PC-3 (cell line): ENCODE results near the gene ITGB3. TPM values are rescaled to one million over a fixed set of nuclear protein-coding genes. Genes with fewer than 3 reads are reported as not detected.

Experiments
- ATAC-seq: fragments of 200-7000 bp; cut with Tn5 transposase; 2 replicates; pipeline ENCODE4 v1.9.1; 2020; ENCODE audit warnings: mild to moderate bottlenecking, moderate library complexity
- BruUV-seq: library from RNA; stranded (reverse); fragments of 400-500 nt; replicated peaks from 2 replicates; lab custom pipeline; 2021; lab: Mats Ljungman, UMichigan
- CTCF ChIA-PET: fragments of 300-600 bp; sonication (Branson Sonifier 250); formaldehyde crosslinking; loops from one replicate; lab custom pipeline; 2022; ENCODE audit warnings: antibody characterized with exemption; lab: Charles Lee
- POLR2A ChIA-PET: fragments of 300-600 bp; sonication (Branson Sonifier 250); formaldehyde crosslinking; loops from one replicate; lab custom pipeline; 2022; ENCODE audit warnings: antibody characterized with exemption; ENCODE audit not compliant: unreplicated experiment; lab: Charles Lee
- DNase-seq: peaks from one replicate; pipeline ENCODE4 v3.0.0-alpha.2; 2015
- H2AFZ ChIP-seq: fragments of 300-600 bp; sonication (generic); 2 replicates; pipeline ENCODE4 v1.6.0; 2016; ENCODE audit warnings: antibody characterized with exemption, low read length
- H3F3A ChIP-seq: fragments of 300-600 bp; sonication (generic); one replicate; pipeline ENCODE4 v1.6.0; 2017; ENCODE audit warnings: antibody characterized with exemption, low read length, control low read depth, mild to moderate bottlenecking; ENCODE audit not compliant: unreplicated experiment
- H3K27ac ChIP-seq: fragments of 300-600 bp; sonication (generic); 2 replicates; pipeline ENCODE4 v1.5.1; 2016; ENCODE audit warnings: mild to moderate bottlenecking, low read length
- H3K27me3 ChIP-seq: fragments of 300-600 bp; sonication (generic); 2 replicates; pipeline ENCODE4 v1.6.1; 2016; ENCODE audit warnings: low read length, mixed read lengths
- H3K36me3 ChIP-seq: fragments of 300-600 bp; sonication (generic); 2 replicates; pipeline ENCODE4 v1.6.1; 2016; ENCODE audit warnings: low read depth, mixed run types, low read length, mixed read lengths
- H3K4me1 ChIP-seq: fragments of 300-600 bp; sonication (generic); 2 replicates; pipeline ENCODE4 v1.5.1; 2016; ENCODE audit warnings: low read length; ENCODE audit not compliant: insufficient read depth
- H3K4me2 ChIP-seq: fragments of 300-600 bp; sonication (generic); 2 replicates; pipeline ENCODE4 v1.6.0; 2016; ENCODE audit warnings: low read length
- H3K4me3 ChIP-seq: fragments of 300-600 bp; sonication (generic); 2 replicates; pipeline ENCODE4 v1.5.1; 2016; ENCODE audit warnings: mild to moderate bottlenecking, low read length, mixed read lengths
- H3K79me2 ChIP-seq: fragments of 300-600 bp; sonication (generic); 2 replicates; pipeline ENCODE4 v1.6.1; 2017; ENCODE audit warnings: low read length, mixed read lengths
- H3K9ac ChIP-seq: fragments of 300-600 bp; sonication (generic); 2 replicates; pipeline ENCODE4 v1.6.0; 2016; ENCODE audit warnings: mild to moderate bottlenecking, low read length
- H3K9me2 ChIP-seq: fragments of 300-600 bp; sonication (generic); replicated peaks from 2 replicates; pipeline ENCODE4 v1.6.1; 2016; ENCODE audit warnings: mixed run types, low read length, mixed read lengths
- H3K9me3 ChIP-seq: fragments of 300-600 bp; sonication (generic); 2 replicates; pipeline ENCODE4 v1.6.1; 2016; ENCODE audit warnings: low read length, mixed read lengths
- H4K20me1 ChIP-seq: fragments of 300-600 bp; sonication (generic); 2 replicates; pipeline ENCODE4 v1.6.1; 2016; ENCODE audit warnings: low read length, mixed read lengths
- EZH2 ChIP-seq: fragments of 300-600 bp; sonication (generic); IDR thresholded peaks from one replicate; pipeline ENCODE4 v1.6.1; 2017; ENCODE audit warnings: antibody characterized with exemption, mild to moderate bottlenecking, low read length; ENCODE audit not compliant: unreplicated experiment
- EZH2phosphoT487 ChIP-seq: fragments of 300-600 bp; sonication (generic); IDR thresholded peaks from 2 replicates; pipeline ENCODE4 v1.6.1; 2018; ENCODE audit warnings: mild to moderate bottlenecking, antibody characterized with exemption, low read length, borderline replicate concordance
- intact Hi-C: fragments of 100-400 bp; cut with micrococcal nuclease; formaldehyde crosslinking; loops from 2 replicates; pipeline ENCODE4 v1.9.0; 2023
- total RNA-seq: library from RNA; depleted of rRNA; stranded (reverse); fragments of >200 nt; gene quantifications from 2 replicates; pipeline ENCODE4 v1.2.3, GENCODE V29; 2014
- TF ChIP-seq, protein P1 (sequence below): fragments of 300-600 bp; sonication (generic); conservative IDR thresholded peaks from 2 replicates; pipeline ENCODE4 v1.5.1; 2017; ENCODE audit warnings: antibody characterized with exemption, low read depth, mild to moderate bottlenecking, low read length

The ITGB3 gene
- total RNA-seq, 1 experiment from 2014 or later, result 0.36 TPM

DNA sequence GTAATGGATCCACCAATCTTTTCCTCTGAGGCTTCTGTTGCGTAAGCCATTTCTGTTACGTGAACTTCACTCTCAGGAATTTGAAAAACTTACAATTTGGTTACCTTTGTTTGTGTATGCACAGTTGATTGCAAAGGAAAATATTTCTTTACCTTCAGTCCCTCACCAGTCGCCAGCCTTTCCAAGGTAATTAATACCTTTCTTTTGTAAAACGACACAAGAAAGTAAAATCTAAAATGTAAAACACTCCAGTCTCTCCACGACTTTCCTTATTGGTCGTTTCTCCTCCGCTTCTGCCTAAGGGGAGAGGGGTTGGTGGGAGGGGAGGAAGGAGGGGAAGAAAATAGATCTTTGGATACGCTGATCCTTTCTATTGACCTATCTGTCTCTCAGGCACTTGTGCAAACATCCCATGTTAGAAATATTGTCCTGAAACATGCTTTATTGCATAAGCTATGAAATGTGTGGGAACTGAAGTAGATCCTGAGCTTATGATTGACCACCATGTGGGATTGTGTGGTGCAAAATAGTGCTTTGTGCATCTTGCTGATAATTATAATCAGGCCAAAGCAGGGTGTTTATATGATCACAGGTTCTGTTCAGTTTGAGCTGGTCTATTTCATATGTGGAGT is 37.7 kb downstream of the ITGB3 start:
- no peak overlapping the region for H3K27ac ChIP-seq
- ChIA-PET CTCF (no interaction called here), POLR2A (no interaction called here)
- no peaks in the 10 kb centered on the region for H3K27me3 ChIP-seq
- intact Hi-C loops, result no loop called here
- H3K4me2 ChIP-seq, result no peak overlapping the region
- TF ChIP-seq, protein P1, sequence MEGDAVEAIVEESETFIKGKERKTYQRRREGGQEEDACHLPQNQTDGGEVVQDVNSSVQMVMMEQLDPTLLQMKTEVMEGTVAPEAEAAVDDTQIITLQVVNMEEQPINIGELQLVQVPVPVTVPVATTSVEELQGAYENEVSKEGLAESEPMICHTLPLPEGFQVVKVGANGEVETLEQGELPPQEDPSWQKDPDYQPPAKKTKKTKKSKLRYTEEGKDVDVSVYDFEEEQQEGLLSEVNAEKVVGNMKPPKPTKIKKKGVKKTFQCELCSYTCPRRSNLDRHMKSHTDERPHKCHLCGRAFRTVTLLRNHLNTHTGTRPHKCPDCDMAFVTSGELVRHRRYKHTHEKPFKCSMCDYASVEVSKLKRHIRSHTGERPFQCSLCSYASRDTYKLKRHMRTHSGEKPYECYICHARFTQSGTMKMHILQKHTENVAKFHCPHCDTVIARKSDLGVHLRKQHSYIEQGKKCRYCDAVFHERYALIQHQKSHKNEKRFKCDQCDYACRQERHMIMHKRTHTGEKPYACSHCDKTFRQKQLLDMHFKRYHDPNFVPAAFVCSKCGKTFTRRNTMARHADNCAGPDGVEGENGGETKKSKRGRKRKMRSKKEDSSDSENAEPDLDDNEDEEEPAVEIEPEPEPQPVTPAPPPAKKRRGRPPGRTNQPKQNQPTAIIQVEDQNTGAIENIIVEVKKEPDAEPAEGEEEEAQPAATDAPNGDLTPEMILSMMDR, result no peak
- TF ChIP-seq EZH2phosphoT487 (no peak), EZH2 (no peak)
- H2AFZ ChIP-seq, result no peak overlapping the region
- ATAC-seq (no peak), DNase-seq (no peak)
- BruUV-seq, result no TSS peak
- H3K4me1 ChIP-seq, result peaks cover 17% of the 10 kb centered on the region
- H3K9ac ChIP-seq, result no peak overlapping the region
- H3K9me2 ChIP-seq, result no peaks in the 10 kb centered on the region
- no peaks in the 10 kb centered on the region for H3K36me3 ChIP-seq
- no peak overlapping the region for H3K4me3 ChIP-seq
- H3K79me2 ChIP-seq, result no peaks in the 10 kb centered on the region
- H3K9me3 ChIP-seq, result no peaks in the 10 kb centered on the region
- H3F3A ChIP-seq, result no peaks in the 10 kb centered on the region
- H4K20me1 ChIP-seq, result no peaks in the 10 kb centered on the region

DNA sequence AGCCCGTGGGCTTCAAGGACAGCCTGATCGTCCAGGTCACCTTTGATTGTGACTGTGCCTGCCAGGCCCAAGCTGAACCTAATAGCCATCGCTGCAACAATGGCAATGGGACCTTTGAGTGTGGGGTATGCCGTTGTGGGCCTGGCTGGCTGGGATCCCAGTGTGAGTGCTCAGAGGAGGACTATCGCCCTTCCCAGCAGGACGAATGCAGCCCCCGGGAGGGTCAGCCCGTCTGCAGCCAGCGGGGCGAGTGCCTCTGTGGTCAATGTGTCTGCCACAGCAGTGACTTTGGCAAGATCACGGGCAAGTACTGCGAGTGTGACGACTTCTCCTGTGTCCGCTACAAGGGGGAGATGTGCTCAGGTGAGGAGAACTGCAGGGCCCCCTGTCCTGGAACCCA is 38.6 kb downstream of the ITGB3 start:
- CTCF ChIA-PET, result no interaction called here
- TF ChIP-seq EZH2 (no peak), EZH2phosphoT487 (no peak)
- TF ChIP-seq, protein P1, result no peak
- H3F3A ChIP-seq, result no peaks in the 10 kb centered on the region
- intact Hi-C loops, result no loop called here
- no peaks in the 10 kb centered on the region for H3K36me3 ChIP-seq
- BruUV-seq, result no TSS peak
- H3K27ac ChIP-seq, result no peak overlapping the region
- no peaks in the 10 kb centered on the region for H3K9me3 ChIP-seq
- H2AFZ ChIP-seq, result no peak overlapping the region
- H3K4me1 ChIP-seq, result peaks cover 17% of the 10 kb centered on the region
- no peaks in the 10 kb centered on the region for H3K79me2 ChIP-seq
- no peak for DNase-seq
- H3K27me3 ChIP-seq, result no peaks in the 10 kb centered on the region
- H3K9ac ChIP-seq, result no peak overlapping the region
- ATAC-seq, result no peak
- H3K9me2 ChIP-seq, result no peaks in the 10 kb centered on the region
- H3K4me2 ChIP-seq, result no peak overlapping the region
- no peaks in the 10 kb centered on the region for H4K20me1 ChIP-seq
- POLR2A ChIA-PET, result no interaction called here
- no peak overlapping the region for H3K4me3 ChIP-seq

DNA sequence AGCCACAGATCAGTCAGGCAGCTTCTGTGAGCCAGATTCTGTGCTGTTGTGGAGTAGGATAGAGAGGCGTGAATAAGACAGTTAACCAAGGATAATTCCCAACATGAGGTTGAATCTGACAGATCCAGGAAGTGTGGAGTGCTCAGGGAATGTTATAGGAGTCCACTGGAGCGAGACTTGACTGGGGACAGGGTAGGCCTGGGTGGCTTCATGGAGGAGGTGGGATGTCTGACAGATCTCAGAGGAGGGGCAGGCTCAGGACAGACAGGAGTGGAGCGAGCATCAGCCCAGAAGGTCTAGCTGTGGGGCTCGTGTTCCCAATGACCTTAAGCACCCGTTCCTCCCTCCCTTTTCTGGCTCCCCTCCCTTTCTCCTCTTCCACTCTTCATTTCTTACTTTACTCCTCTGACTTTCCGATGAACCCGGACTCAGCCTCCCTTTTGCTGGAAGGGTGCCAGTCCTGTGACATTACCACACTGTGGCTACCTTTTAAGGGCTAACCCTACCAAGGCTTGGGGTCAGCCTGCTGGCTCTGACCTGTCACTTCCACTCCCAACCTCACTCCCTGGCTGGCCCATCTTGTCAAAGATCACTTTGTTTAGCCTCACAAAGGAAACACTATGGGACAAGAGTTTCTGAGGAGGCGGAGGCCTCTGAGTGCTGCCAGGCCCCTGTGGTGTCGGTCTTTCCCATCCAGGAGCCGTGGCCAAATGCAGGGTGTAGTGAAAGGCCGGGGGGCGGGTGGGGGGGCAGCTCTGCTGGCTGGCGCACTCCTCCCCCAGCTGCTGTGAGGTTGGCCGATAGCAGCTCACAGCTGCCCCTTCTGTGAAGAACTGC is 41.6 kb downstream of the ITGB3 start:
- DNase-seq (no peak), ATAC-seq (no peak)
- no peak overlapping the region for H3K9ac ChIP-seq
- no peaks in the 10 kb centered on the region for H3F3A ChIP-seq
- no peak overlapping the region for H2AFZ ChIP-seq
- no peaks in the 10 kb centered on the region for H4K20me1 ChIP-seq
- no peaks in the 10 kb centered on the region for H3K9me3 ChIP-seq
- H3K36me3 ChIP-seq, result no peaks in the 10 kb centered on the region
- H3K9me2 ChIP-seq, result no peaks in the 10 kb centered on the region
- intact Hi-C loops, result no loop called here
- no peak for TF ChIP-seq EZH2phosphoT487
- TF ChIP-seq EZH2, result no peak
- TF ChIP-seq, protein P1, result no peak
- H3K4me1 ChIP-seq, result peaks cover 10% of the 10 kb centered on the region
- no TSS peak for BruUV-seq
- no peaks in the 10 kb centered on the region for H3K27me3 ChIP-seq
- H3K4me3 ChIP-seq, result no peak overlapping the region
- no peaks in the 10 kb centered on the region for H3K79me2 ChIP-seq
- H3K27ac ChIP-seq, result no peak overlapping the region
- CTCF ChIA-PET, result no interaction called here
- POLR2A ChIA-PET, result no interaction called here
- no peak overlapping the region for H3K4me2 ChIP-seq
